HCT116 (cell line): ENCODE data around the gene DIAPH3. TPM values are rescaled to one million over a fixed set of nuclear protein-coding genes. Genes with fewer than 3 reads are reported as not detected.

Experiments used
- ATAC-seq: fragments of 200-7000 bp; cut with Tn5 transposase; 2 replicates; pipeline ENCODE4 v1.9.1; 2020; ENCODE audit warnings: mild to moderate bottlenecking, moderate library complexity
- BruUV-seq: library from RNA; stranded (reverse); fragments of 400-500 nt; replicated peaks from 2 replicates; lab custom pipeline; 2021; lab: Mats Ljungman, UMichigan
- CTCF ChIA-PET: fragments of 300-600 bp; sonication (Branson Sonifier 250); formaldehyde crosslinking; loops from one replicate; lab custom pipeline; 2021; ENCODE audit warnings: antibody characterized with exemption; lab: Charles Lee
- POLR2A ChIA-PET: fragments of 300-600, 350-600 bp; sonication (Branson Sonifier 250); formaldehyde crosslinking; loops from one replicate; lab custom pipeline; 2021; ENCODE audit warnings: antibody characterized with exemption; lab: Charles Lee
- RAD21 ChIA-PET, 2 experiments: fragments of 300-600 bp; sonication (Branson Sonifier 250); formaldehyde crosslinking; loops; one replicate each; lab custom pipeline; 2023; ENCODE audit warnings: low total read pairs in 2 of 2; ENCODE audit not compliant: uncharacterized antibody in 2 of 2, unreplicated experiment in 2 of 2, low non-redundant PET in 1 of 2; lab: Charles Lee
- DNase-seq: peaks from one replicate; pipeline ENCODE4 v3.0.0-alpha.2; 2010; ENCODE audit warnings: low read depth, low spot score
- H2AFZ ChIP-seq: fragments of 200-600 bp; shearing (Covaris generic), sonication (generic); 2 replicates; pipeline ENCODE4 v1.6.1; 2017; ENCODE audit warnings: low read depth, mixed run types, mixed read lengths, antibody characterized with exemption, low read length; ENCODE audit not compliant: poor library complexity, severe bottlenecking
- H3K27ac ChIP-seq: 2 replicates; pipeline ENCODE4 v1.5.1; 2012; ENCODE audit warnings: low read depth, low read length
- H3K27me3 ChIP-seq: fragments of 200-600 bp; sonication (generic); 2 replicates; pipeline ENCODE4 v1.6.1; 2016; ENCODE audit warnings: mixed run types, low read length, mixed read lengths; ENCODE audit not compliant: insufficient read depth
- H3K36me3 ChIP-seq, 2 experiments: fragments of 200-500 bp in 1 of 2; fragments of 200-600 bp in 1 of 2; sonication (Bioruptor generic) in 1 of 2; sonication (generic) in 1 of 2; 2 replicates each; pipeline versions ENCODE4 v1.5.1 to v1.6.1; 2014 to 2016; ENCODE audit warnings: low read length in 2 of 2, inconsistent platforms in 1 of 2, mixed read lengths in 1 of 2, mixed run types in 1 of 2; ENCODE audit not compliant: insufficient read depth in 2 of 2, control insufficient read depth in 1 of 2
- H3K4me1 ChIP-seq, 2 experiments: fragments of 200-600 bp in 1 of 2; sonication (generic) in 1 of 2; 2 replicates each; pipeline versions ENCODE4 v1.5.1 to v1.6.1; 2012 to 2017; ENCODE audit warnings: low read length in 2 of 2, inconsistent platforms in 1 of 2, mild to moderate bottlenecking in 1 of 2, mixed read lengths in 1 of 2, mixed run types in 1 of 2, moderate library complexity in 1 of 2; ENCODE audit not compliant: insufficient read depth in 2 of 2, control insufficient read depth in 1 of 2
- H3K4me2 ChIP-seq: fragments of 200-600 bp; sonication (generic); 2 replicates; pipeline ENCODE4 v1.6.1; 2017; ENCODE audit warnings: mixed run types, low read length, mixed read lengths
- H3K4me3 ChIP-seq, 2 experiments: fragments of 200-600 bp in 1 of 2; sonication (generic) in 1 of 2; replicated peaks in 1 of 2; 2 replicates each; pipeline ENCODE4 v1.5.1; 2011 to 2016; ENCODE audit warnings: low read length in 2 of 2, control low read depth in 1 of 2, low read depth in 1 of 2, mild to moderate bottlenecking in 1 of 2, mixed read lengths in 1 of 2, mixed run types in 1 of 2
- H3K79me2 ChIP-seq: fragments of 200-600 bp; sonication (generic); 2 replicates; pipeline ENCODE4 v1.6.1; 2017; ENCODE audit warnings: mild to moderate bottlenecking, mixed run types, low read length, moderate library complexity, mixed read lengths; ENCODE audit not compliant: insufficient read depth
- H3K9ac ChIP-seq: fragments of 200-600 bp; sonication (generic); 2 replicates; pipeline ENCODE4 v1.6.1; 2016; ENCODE audit warnings: low read length, mixed read lengths
- H3K9me2 ChIP-seq: fragments of 200-600 bp; sonication (generic), shearing (Covaris generic); 2 replicates; pipeline ENCODE4 v1.6.1; 2017; ENCODE audit warnings: mixed run types, mild to moderate bottlenecking, moderate library complexity; ENCODE audit not compliant: insufficient read depth
- H3K9me3 ChIP-seq, 2 experiments: fragments of 200-500 bp in 1 of 2; fragments of 200-600 bp in 1 of 2; sonication (Bioruptor generic) in 1 of 2; sonication (generic) in 1 of 2; 2 replicates each; pipeline ENCODE4 v1.6.1; 2014 to 2017; ENCODE audit warnings: low read length in 2 of 2, mixed read lengths in 2 of 2, inconsistent platforms in 1 of 2, low read depth in 1 of 2, mild to moderate bottlenecking in 1 of 2, mixed run types in 1 of 2, moderate library complexity in 1 of 2; ENCODE audit not compliant: control insufficient read depth in 1 of 2, insufficient read depth in 1 of 2
- H4K20me1 ChIP-seq: fragments of 200-600 bp; sonication (generic), shearing (Covaris generic); 2 replicates; pipeline ENCODE4 v1.6.1; 2017; ENCODE audit warnings: mixed run types, mild to moderate bottlenecking, moderate library complexity; ENCODE audit not compliant: insufficient read depth
- CBX3 ChIP-seq: IDR thresholded peaks from 2 replicates; pipeline ENCODE4 v1.6.1; 2012; ENCODE audit warnings: low read depth
- CEBPB ChIP-seq: IDR thresholded peaks from 2 replicates; pipeline ENCODE4 v1.6.1; 2012; ENCODE audit warnings: low read depth
- EGR1 ChIP-seq: IDR thresholded peaks from 2 replicates; pipeline ENCODE4 v1.6.1; 2012; ENCODE audit warnings: low read depth
- EZH2phosphoT487 ChIP-seq: fragments of 200-600 bp; IDR thresholded peaks from 2 replicates; pipeline ENCODE4 v1.6.1; 2018; ENCODE audit warnings: antibody characterized with exemption, borderline replicate concordance
- FOSL1 ChIP-seq: IDR thresholded peaks from 2 replicates; pipeline ENCODE4 v1.6.1; 2012; ENCODE audit warnings: low read depth
- JUND ChIP-seq: IDR thresholded peaks from 2 replicates; pipeline ENCODE4 v1.6.1; 2012
- POLR2A ChIP-seq: IDR thresholded peaks from 2 replicates; pipeline ENCODE4 v1.7.0; 2011; ENCODE audit warnings: borderline replicate concordance; ENCODE audit not compliant: insufficient read depth, insufficient read length; ENCODE audit errors: extremely low read depth
- POLR2AphosphoS5 ChIP-seq: IDR thresholded peaks from 2 replicates; pipeline ENCODE4 v1.6.1; 2011; ENCODE audit warnings: mild to moderate bottlenecking, low read depth, low read length, moderate library complexity
- RAD21 ChIP-seq: IDR thresholded peaks from 2 replicates; pipeline ENCODE4 v1.6.1; 2012; ENCODE audit warnings: low read depth, mild to moderate bottlenecking
- REST ChIP-seq: IDR thresholded peaks from 2 replicates; pipeline ENCODE4 v1.6.1; 2012; ENCODE audit warnings: low read depth
- SIN3A ChIP-seq: IDR thresholded peaks from 2 replicates; pipeline ENCODE4 v1.6.1; 2012; ENCODE audit warnings: low read depth
- SP1 ChIP-seq: IDR thresholded peaks from 2 replicates; pipeline ENCODE4 v1.6.1; 2012; ENCODE audit warnings: low read depth
- TCF7L2 ChIP-seq: IDR thresholded peaks from 2 replicates; pipeline ENCODE4 v1.7.0; 2011; ENCODE audit warnings: borderline replicate concordance, inconsistent platforms; ENCODE audit not compliant: insufficient read depth, insufficient read length; ENCODE audit errors: extremely low read depth
- YY1 ChIP-seq: IDR thresholded peaks from 2 replicates; pipeline ENCODE4 v1.6.1; 2011; ENCODE audit warnings: low read length, low read depth, moderate library complexity, mild to moderate bottlenecking; ENCODE audit not compliant: insufficient replicate concordance; ENCODE audit errors: extremely low read depth
- ZBTB33 ChIP-seq: IDR thresholded peaks from 2 replicates; pipeline ENCODE4 v1.6.1; 2011; ENCODE audit warnings: mild to moderate bottlenecking, low read length, moderate library complexity; ENCODE audit not compliant: insufficient replicate concordance; ENCODE audit errors: extremely low read depth
- ZFX ChIP-seq: fragments of 450-650 bp; IDR thresholded peaks from 2 replicates; pipeline ENCODE4 v1.6.1; 2017
- ZNF274 ChIP-seq: fragments of 200-500 bp; sonication (Bioruptor generic); IDR thresholded peaks from 2 replicates; pipeline ENCODE4 v1.6.1; 2014; ENCODE audit warnings: mild to moderate bottlenecking, low read depth, low read length, inconsistent platforms
- intact Hi-C: fragments of 100-400 bp; cut with micrococcal nuclease; formaldehyde crosslinking; loops from 2 replicates; pipeline ENCODE4 v1.10.0; 2022
- total RNA-seq: library from RNA; stranded (reverse); gene quantifications from one replicate; pipeline ENCODE4 v1.2.1, GENCODE V29; 2021; ENCODE audit not compliant: unreplicated experiment

Gene DIAPH3
- total RNA-seq, 1 experiment from 2014 or later: 22.8 TPM

GRCh38 chr13:60213236-60213744, 49.6 kb upstream of the DIAPH3 start:
- no peak overlapping the region for H2AFZ ChIP-seq
- H3K9me2 ChIP-seq: no peaks in the 10 kb centered on the region
- no peaks in the 10 kb centered on the region for H3K36me3 ChIP-seq
- no TSS peak for BruUV-seq
- H3K27me3 ChIP-seq: peaks cover 33% of the 10 kb centered on the region
- H3K4me2 ChIP-seq: no peak overlapping the region
- no peaks in the 10 kb centered on the region for H3K4me1 ChIP-seq
- no peaks in the 10 kb centered on the region for H3K79me2 ChIP-seq
- TF ChIP-seq RAD21 (no peak), EZH2phosphoT487 (no peak)
- TF ChIP-seq, all 23 proteins: peak for 0
- intact Hi-C loops: no loop called here
- Histone ChIP-seq H3K9me3 (no peaks in the 10 kb centered on the region), H3K9ac (no peak overlapping the region), H3K4me3 (no peak overlapping the region), H4K20me1 (no peaks in the 10 kb centered on the region), H3K27ac (no peak overlapping the region)
- ATAC-seq (no peak), DNase-seq (no peak)
- ChIA-PET POLR2A (no interaction called here), CTCF (no interaction called here), RAD21 (no interaction called here)

- Histone ChIP-seq H3K27me3 (peaks cover 21% of the 10 kb centered on the region), H3K27ac (no peak overlapping the region), H3K9ac (no peak overlapping the region), H4K20me1 (no peaks in the 10 kb centered on the region), H3K9me2 (no peaks in the 10 kb centered on the region), H2AFZ (no peak overlapping the region), H3K79me2 (no peaks in the 10 kb centered on the region), H3K4me1 (no peaks in the 10 kb centered on the region), H3K36me3 (no peaks in the 10 kb centered on the region), H3K9me3 (no peaks in the 10 kb centered on the region), H3K4me2 (no peak overlapping the region), H3K4me3 (no peak overlapping the region)
- no TSS peak for BruUV-seq
- ATAC-seq: no peak
- ChIA-PET RAD21 (no interaction called here), CTCF (no interaction called here), POLR2A (interaction anchor here (1.0 kb wide), 1 partner anchor 8 kb away, joined by 3 read pairs; no protein-coding TSS in a partner anchor)
- no peak for DNase-seq
- no peak for TF ChIP-seq TCF7L2
- no peak for TF ChIP-seq EGR1
- TF ChIP-seq CEBPB: no peak
- TF ChIP-seq ZFX: no peak
- TF ChIP-seq FOSL1: no peak
- TF ChIP-seq POLR2AphosphoS5: no peak
- TF ChIP-seq JUND: no peak
- no peak for TF ChIP-seq YY1
- TF ChIP-seq REST: no peak
- TF ChIP-seq SIN3A: no peak
- no peak for TF ChIP-seq CBX3
- TF ChIP-seq EZH2phosphoT487: no peak
- TF ChIP-seq POLR2A: no peak
- no peak for TF ChIP-seq SP1
- TF ChIP-seq ZNF274: no peak
- no peak for TF ChIP-seq ZBTB33
- intact Hi-C loops: no loop called here
These were observed 47.8 kb upstream of the DIAPH3 start for GRCh38 chr13:60211548-60211947.
